Stimulated activated CD4-positive, alpha-beta T cell treated with anti-CD3 and anti-CD28 coated beads, Interleukin-12 subunit alpha, Interleukin-12 subunit beta, amount 100 ng/mL, for 48 hours (primary cell): ENCODE data around the gene TJAP1.
A peak's percentile ranks its signal among the peaks of the same experiment; 100 is the strongest.

ENCODE experiments used
- DNase-seq, 3 donors: peaks; one replicate each; pipeline ENCODE4 v3.0.0-alpha.2; 2020; ENCODE audit warnings: low read depth in 2 of 3, low spot score in 1 of 3

TJAP1 gene, protein sequence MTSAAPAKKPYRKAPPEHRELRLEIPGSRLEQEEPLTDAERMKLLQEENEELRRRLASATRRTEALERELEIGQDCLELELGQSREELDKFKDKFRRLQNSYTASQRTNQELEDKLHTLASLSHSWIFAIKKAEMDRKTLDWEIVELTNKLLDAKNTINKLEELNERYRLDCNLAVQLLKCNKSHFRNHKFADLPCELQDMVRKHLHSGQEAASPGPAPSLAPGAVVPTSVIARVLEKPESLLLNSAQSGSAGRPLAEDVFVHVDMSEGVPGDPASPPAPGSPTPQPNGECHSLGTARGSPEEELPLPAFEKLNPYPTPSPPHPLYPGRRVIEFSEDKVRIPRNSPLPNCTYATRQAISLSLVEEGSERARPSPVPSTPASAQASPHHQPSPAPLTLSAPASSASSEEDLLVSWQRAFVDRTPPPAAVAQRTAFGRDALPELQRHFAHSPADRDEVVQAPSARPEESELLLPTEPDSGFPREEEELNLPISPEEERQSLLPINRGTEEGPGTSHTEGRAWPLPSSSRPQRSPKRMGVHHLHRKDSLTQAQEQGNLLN

DNA sequence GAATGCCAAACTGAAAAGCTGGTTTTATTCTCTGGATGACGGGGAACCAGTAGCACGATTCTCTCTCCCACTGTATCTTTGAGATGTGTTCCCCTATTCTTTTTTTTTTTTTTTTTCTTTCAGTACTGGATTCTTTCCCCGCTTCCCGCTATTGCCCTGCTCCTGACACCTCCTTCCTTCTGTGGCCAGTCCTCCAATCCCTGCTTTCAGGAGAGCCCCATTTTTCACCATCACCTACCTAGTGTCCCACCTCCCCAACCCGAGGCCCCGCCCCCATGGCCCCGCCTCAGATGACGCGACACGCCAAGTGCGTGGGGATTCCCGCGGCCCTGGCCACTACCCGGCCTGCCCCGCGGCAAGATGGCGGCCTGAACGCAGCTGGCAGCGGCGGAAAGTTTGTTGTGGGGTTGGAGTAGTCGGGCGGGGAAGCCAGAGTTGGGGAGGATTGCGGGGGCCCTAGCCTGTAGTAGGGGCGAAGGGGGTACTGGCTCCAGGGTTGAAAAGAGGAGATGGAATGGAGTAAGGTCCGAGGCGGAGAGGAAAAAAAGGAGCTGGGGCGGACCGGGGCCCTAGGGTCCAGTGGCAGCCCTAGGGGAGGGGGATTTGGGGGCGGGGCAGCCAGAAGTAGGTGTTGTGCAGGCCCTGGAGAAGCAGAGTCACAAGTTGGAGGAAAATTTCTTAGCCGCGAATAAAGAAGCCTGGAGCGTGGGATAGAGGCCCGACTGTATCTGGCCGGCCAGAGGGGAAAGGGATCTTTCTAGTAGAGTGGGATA is at the start of gene TJAP1:
TJAP1 (plus strand) TSS at position 336 of the 773 bp plus-strand sequence. CDS start 21,432 bp downstream, outside the sequence.
- DNase-seq = peak; percentile 94 to 100 (median 96)

DNA sequence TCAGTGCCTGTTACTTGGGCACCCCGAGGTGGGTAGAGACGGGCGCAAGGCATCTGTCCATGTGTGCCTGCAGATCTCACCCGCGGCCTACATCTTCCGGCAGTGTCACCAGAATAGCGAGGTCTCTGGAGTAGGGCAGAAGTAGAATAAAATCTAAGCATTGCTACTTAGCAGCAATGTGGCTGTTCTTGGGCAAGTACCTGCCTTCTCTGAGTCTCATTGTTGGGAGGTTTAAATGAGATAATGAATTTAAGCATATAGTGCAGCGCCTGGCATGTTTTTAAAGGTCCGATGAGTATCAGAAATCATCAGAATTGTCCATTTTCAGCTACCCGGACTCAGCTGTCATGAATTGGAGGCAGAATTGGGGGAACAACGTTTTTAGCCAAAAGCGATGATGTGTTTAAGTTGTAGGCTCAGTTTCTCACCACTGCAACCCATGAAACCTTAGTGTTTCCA is 49.2 kb upstream of the TJAP1 start:
- no peak for DNase-seq

DNA sequence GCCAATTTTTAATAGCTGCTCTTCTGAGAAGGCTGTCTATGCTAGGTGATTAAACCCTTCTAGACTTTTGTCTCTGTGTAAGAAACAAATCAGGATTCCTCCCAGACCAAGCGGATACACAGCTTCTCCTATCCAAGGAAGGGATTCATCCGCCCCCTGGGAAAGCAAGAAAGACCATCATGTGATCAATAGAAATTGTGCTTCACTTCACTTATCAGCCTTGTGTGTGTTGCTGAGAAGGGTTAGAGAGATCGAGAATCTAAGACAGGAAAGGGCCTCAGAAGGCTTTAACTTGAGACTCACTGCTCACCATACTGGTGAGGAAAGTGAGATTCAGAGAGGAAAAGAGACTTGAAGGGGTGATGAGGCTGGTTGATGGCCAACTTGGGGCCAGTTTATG is 48.5 kb upstream of the TJAP1 start:
- no peak for DNase-seq

DNA sequence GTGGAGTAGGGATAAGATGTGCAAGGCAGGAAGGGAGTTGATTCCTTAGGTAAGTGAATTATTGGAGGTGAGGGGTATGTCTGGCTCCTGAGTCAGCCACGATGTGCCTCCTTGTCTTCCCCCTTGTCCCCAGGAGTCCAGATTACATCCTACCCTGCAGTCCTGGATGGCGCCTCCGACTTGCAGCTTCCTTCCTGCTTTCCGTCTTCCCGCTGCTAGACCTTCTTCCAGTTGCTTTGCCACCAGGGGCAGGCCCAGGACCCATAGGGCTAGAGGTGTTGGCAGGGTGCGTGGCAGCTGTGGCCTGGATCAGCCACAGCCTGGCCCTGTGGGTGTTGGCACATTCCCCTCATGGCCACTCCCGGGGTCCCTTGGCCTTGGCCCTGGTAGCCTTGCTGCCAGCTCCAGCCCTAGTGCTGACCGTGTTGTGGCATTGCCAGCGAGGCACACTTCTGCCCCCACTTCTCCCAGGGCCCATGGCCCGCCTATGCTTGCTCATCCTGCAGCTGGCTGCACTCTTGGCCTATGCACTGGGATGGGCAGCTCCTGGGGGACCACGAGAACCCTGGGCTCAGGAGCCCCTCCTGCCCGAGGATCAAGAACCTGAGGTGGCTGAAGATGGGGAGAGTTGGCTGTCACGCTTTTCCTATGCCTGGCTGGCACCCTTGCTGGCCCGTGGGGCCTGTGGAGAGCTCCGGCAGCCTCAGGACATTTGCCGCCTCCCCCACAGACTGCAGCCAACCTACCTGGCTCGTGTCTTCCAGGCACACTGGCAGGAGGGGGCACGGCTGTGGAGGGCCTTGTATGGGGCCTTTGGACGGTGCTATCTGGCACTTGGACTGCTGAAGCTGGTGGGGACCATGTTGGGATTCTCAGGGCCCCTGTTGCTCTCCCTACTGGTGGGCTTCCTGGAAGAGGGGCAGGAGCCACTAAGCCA is 45.1 kb upstream of the TJAP1 start:
- DNase-seq = no peak

DNA sequence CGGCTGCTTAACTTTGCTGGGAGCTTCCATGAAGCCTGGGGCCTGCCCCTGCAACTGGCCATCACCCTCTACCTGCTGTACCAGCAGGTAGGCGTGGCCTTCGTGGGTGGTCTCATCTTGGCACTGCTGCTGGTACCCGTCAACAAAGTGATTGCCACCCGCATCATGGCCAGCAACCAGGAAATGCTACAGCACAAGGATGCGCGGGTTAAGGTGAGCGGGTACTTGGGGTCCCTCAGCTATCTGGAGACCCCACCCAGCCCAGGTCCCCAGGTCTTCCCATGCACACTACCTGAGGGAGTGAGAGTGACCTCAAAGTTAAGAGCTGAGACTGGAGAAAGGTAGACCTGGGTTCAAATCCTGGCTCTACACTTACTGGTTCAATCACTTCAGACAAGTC is 44.2 kb upstream of the TJAP1 start:
- no peak for DNase-seq

DNA sequence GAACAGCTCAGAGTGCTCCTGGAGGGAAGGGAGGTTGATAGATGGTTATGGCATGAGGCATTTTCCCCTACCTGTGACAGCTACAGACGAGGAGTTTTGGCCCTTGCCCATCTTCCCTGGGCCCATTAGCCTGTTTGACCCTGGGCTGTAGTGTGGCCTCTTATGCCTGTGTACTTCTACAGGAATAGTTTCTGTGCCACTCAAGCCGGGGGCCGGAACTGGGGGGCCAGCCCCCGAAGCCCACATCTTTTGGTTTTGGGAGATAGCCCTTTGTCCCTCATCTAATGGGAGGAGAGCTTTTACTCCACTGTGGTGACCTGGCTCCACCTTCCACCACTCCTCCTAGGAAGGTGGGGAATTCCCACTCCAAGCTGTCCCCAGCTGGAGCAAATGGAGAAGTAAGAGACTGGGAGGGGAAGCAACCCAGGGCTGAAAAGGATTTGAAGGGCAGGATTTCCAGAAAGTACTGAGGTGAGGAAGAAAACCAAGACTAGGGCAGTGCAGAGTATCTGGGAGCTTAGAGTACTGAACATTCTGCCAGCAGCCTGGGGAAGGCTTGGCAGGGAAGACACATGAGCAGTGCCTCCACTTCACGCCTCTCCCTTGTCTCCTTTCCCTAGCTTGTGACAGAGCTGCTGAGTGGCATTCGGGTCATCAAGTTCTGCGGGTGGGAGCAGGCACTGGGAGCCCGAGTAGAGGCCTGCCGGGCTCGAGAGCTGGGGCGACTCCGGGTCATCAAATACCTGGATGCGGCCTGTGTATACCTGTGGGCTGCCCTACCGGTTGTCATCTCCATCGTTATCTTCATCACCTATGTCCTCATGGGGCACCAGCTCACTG is 43.1 kb upstream of the TJAP1 start:
- DNase-seq = no peak

DNA sequence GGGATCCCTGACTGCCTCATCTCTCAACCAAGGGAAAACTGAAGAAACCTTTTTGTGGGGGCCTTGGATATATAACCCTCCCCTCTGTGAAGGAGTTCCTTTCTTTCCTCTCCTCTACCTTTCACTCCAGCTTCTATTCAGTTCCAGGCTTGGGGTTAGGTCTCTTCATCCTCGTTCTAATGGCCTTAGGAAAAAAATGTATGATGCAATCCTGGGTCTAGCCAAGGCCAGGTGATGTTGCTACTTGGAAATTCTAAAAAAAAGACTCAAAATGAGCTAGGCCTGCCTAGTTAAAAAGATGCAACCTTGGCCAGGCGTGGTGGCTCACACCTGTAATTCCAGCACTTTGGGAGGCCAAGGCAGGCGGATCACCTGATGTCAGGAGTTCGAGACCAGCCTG is 42.4 kb upstream of the TJAP1 start:
- no peak for DNase-seq

DNA sequence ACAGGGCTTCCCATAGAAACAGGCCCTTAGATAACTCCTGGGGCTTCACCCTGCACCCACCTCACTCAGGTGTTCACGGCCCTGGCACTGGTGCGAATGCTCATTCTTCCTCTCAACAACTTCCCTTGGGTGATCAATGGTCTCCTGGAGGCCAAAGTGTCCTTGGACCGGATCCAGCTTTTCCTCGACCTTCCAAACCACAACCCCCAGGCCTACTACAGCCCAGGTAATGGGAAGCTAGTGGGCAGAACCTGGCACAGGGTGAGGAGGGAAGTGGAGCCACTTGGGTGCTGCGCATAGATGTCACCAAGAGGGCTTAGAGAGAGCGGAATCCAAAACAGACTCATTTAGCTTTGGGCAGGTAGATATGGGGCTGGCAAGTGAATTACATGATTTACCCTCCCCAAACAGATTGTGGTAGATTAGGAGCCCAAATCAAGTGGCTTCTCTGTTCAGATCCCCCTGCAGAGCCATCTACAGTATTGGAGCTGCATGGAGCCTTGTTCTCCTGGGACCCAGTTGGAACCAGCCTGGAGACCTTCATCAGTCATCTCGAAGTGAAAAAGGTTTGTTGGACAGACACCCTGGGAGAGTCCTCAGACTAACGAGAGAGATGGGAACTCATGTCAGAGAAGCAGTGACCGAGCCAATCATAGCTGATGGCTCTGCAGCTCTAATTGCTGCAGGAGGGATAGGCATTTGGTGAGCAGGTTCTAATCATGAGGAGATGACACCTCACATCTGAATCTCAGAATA is 41.5 kb upstream of the TJAP1 start:
- DNase-seq = no peak

DNA sequence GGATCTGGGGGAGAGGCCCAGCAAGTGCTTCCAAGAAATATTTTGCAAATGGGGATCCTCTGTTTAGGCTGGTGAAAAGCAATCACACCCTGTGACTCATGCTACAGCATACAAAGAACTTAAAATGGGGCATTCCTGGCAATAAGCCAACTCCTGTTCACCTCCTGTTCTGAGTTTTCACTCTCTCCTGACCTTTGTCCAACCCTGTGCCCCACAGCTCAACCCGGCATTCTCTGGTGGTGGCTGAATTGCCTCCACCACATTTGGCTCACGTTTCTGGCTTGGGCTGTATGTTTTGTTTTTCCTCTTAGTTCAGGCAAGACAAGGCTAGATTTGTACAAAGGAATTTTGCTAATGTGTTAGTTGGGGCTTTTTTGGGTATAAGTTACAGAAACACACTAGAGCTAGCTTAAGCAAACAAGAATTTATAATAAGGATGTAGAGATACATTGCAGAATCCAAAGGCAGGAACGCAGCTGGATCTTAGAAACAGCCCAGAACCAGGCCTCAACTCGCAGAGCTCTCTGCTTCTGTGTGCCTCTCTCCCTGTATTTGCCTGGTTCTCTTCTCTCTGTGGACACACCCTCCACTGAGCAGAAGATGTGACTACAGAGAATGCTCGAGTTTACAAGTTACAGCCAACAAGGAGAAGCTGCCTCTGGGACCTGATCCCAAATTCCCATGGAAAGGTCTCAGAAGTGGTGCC is 40.6 kb upstream of the TJAP1 start:
- no peak for DNase-seq

DNA sequence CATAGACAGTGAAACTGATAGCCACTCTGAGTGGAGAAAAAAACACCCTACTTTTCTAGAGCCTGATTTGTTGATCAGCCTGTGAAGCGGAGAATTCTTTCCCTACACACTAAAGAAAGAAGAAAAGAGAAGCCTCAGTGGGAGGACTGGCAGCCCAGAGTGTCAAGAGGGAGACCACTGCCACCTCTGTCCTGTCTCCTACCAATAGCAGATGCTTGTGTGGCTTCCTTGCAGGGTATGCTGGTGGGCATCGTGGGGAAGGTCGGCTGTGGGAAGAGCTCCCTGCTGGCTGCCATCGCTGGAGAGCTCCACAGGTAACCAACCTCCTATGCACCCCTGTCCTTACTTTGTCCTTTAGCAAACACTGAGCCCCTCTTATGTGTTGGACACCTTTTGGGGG is 39.7 kb upstream of the TJAP1 start:
- no peak for DNase-seq

DNA sequence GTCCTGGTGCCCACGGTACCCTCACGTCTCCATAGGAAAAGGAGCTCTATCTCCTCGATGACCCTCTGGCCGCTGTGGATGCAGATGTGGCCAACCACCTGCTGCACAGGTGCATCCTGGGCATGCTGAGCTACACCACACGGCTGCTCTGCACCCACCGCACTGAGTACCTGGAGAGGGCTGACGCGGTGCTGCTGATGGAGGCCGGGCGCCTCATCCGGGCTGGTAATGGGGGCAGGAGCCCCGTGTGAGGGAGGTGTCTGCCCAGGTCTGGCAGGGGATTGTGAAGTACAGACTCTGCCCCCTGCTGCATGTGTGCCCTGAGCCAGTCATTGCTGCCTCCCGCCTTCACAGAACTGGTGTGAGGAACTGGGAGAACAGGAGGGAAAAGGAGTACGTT is 34.4 kb upstream of the TJAP1 start:
- DNase-seq = no peak

DNA sequence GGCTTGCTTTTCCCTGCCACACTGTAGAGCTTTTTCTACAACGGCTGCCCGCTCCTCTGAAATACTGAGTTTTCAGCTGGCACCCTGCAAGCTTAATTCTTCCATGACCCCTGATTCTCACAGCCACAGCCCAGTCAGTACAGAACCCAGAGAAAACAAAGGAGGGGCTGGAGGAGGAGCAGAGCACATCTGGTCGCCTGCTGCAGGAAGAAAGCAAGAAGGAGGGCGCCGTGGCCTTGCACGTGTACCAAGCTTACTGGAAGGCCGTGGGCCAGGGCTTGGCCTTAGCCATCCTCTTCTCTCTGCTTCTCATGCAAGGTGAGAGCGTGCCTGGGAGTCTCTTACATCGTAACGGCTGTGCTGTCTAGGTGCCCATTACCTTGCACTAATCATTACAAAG is 33.3 kb upstream of the TJAP1 start:
- no peak for DNase-seq

DNA sequence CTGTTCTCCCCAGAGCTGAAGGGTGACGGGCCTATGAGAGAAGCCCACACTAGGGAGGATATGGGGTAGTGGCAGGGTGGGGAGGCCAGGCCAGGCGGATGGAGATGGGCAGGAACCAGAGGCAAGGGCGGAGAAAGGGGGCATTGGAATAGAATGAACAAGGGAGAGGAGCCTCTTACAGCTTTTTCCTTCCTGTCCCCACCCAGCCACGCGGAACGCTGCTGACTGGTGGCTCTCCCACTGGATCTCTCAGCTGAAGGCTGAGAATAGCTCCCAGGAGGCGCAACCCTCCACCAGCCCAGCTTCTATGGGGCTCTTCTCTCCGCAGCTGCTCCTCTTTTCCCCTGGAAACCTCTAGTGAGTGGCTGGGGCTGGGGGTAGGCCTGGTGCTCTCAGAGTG is 32.8 kb upstream of the TJAP1 start:
- DNase-seq = no peak

DNA sequence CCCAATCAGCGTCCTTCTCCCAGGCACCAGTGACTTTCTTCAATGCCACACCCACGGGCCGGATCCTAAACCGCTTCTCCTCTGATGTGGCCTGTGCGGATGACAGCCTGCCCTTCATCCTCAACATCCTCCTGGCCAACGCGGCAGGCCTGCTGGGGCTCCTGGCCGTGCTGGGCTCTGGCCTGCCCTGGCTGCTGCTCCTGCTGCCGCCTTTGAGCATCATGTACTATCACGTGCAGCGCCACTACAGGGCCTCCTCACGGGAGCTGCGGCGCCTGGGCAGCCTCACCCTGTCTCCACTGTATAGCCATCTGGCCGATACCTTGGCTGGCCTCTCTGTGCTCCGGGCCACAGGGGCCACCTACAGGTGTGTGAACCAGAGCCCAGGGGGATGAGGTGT is 31.8 kb upstream of the TJAP1 start:
- DNase-seq = no peak

DNA sequence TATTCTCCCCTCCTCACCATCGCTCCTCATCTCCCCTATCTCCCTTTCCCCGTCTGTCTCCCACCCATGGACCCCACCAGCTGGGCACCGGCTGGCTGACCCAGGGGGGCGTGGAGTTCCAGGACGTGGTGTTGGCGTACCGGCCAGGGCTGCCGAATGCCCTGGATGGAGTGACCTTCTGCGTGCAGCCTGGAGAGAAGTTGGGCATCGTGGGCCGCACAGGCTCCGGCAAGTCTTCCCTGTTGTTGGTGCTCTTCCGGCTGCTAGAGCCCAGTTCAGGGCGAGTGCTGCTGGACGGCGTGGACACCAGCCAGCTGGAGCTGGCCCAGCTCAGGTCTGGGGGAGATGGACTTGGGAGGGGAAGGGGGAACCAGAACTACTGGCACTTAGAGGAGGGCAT is 29.8 kb upstream of the TJAP1 start:
- DNase-seq = no peak

DNA sequence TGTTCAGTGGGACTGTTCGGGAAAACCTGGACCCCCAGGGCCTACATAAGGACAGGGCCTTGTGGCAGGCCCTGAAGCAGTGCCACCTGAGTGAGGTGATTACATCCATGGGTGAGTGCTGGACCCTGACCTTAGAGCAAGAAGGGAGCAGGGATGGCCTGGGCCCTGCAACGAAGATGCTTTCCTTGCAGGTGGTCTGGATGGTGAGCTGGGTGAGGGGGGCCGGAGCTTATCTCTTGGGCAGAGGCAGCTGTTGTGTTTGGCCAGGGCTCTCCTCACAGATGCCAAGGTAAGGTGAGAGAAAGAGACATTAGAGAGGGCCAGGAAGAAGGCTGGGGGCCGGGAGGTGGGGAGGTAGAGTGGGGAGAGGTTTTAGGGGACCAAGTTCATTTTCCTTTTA is 28.5 kb upstream of the TJAP1 start:
- DNase-seq = no peak

DNA sequence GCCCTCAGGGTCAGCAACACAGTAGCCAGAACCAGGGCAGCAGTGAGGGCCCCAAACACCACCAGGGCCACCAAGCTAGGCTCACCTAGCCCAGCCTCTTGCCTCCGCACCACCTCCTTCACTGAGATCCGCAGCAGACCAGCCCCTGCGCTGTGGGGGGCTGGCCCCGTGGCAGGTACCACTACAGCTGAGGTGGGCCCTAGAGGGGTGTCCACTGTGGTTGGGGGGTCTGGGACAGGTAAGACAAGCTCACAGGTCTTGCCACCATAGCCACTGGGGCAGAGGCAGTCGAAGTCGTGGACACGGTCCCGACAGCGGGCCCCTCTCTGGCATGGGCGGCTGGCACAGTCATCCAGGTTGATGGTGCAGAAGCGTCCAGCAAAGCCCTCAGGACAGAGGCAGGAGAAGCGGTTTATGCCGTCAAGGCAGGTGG is 26.7 kb upstream of the TJAP1 start:
- no peak for DNase-seq

DNA sequence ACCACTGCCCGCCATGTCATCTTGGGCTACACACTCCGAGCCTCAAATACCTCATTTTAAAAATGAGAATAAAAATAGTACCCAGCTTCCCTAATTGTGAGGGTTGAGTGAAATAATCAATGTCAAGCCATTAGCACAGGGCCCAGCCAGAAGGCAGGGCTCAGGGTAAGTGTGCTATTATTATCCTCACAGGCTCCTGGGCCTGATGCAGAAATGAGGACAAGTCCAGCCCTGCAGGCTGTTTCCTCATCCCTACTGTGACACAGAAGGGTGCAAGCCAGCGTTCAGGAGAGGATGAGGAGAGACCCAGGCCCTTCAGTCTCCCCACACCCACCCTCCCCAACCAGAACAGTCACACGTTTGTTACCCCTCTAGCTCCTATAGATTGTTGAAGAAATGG is 26.0 kb upstream of the TJAP1 start:
- no peak for DNase-seq

DNA sequence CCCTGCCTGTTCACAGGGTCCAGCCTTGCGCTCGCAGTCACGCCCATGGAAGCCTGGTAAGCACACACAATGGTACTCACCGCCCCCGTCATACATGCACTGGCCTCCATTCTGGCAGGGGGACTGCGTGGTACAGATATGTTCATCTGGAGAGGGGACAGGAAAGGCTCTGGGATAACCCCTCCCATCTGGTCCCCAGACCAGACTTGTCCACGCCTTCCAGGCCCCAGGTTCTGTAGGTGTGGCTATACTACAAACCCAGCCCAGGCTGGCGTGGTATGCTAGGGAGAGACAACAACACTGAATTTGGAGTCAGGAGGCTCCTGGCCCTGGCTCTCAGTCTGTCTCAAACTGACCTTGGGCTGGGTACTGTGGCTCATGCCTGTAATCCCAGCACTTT is 25.4 kb upstream of the TJAP1 start:
- no peak for DNase-seq
